ENCODE measurements around the gene WFS1.

Gene WFS1

DNA sequence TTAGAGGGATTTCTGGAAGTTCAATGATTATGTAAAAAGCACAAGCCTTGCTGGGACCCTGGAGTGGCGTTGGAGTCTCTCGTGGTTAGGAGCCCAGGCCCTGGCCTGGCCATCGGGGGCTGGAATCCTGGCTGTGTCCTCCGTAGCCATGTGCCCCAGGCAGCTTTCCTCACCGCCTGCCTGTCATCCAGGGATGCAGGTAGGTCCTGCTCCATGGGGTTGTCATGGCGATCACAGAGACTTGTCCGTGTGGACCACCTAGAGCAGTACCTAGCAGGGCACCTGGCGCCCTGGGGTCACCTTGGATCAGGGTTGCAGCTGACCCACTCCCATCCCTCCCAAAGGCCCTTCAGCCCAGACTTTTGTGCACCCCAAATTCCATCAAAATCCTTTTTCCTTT lies 30.2 kb upstream of the WFS1 start:
- H3K4me1 Mint-ChIP-seq: no peaks in the 10 kb centered on the region
- H3K27me3 Mint-ChIP-seq (ENCODE audit: low read depth, poor library complexity): peaks cover 19% of the 10 kb centered on the region
- H3K36me3 Mint-ChIP-seq (ENCODE audit: low read depth): no peaks in the 10 kb centered on the region
- peaks cover 4% of the 10 kb centered on the region for H3K9me3 Mint-ChIP-seq
- TF ChIP-seq, protein P1, sequence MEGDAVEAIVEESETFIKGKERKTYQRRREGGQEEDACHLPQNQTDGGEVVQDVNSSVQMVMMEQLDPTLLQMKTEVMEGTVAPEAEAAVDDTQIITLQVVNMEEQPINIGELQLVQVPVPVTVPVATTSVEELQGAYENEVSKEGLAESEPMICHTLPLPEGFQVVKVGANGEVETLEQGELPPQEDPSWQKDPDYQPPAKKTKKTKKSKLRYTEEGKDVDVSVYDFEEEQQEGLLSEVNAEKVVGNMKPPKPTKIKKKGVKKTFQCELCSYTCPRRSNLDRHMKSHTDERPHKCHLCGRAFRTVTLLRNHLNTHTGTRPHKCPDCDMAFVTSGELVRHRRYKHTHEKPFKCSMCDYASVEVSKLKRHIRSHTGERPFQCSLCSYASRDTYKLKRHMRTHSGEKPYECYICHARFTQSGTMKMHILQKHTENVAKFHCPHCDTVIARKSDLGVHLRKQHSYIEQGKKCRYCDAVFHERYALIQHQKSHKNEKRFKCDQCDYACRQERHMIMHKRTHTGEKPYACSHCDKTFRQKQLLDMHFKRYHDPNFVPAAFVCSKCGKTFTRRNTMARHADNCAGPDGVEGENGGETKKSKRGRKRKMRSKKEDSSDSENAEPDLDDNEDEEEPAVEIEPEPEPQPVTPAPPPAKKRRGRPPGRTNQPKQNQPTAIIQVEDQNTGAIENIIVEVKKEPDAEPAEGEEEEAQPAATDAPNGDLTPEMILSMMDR (IDR thresholded peaks at IDR 0.05): no peak
- no peak overlapping the region for H3K27ac Mint-ChIP-seq
- DNase-seq: no peak
- no peak overlapping the region for H3K4me3 Mint-ChIP-seq

DNA sequence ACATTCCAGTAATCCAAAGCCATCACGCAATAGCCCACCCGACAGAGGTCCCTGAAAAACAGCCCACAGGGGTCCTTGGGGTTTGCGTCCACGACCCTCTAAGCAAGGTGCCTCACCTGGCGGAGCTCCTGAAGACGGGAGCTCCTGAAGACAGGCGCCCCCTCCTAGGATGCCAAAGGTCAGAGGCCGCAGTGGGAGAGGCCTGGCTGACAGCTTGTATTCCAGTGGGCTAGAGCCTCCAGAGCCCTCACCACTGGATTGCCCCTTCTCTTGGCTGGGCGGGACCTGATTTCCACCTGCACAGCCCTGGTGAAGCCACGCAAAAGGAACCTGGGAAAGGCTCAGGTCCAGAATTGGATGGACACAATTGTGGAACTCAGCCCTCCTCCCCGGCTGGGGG lies 29.7 kb upstream of the WFS1 start:
- peaks cover 9% of the 10 kb centered on the region for H3K9me3 Mint-ChIP-seq
- H3K4me3 Mint-ChIP-seq: no peak overlapping the region
- no peaks in the 10 kb centered on the region for H3K4me1 Mint-ChIP-seq
- DNase-seq: no peak
- TF ChIP-seq, protein P1 (IDR thresholded peaks at IDR 0.05): no peak
- peaks cover 24% of the 10 kb centered on the region for H3K27me3 Mint-ChIP-seq (ENCODE audit: low read depth, poor library complexity)
- H3K27ac Mint-ChIP-seq: no peak overlapping the region
- no peaks in the 10 kb centered on the region for H3K36me3 Mint-ChIP-seq (ENCODE audit: low read depth)

DNA sequence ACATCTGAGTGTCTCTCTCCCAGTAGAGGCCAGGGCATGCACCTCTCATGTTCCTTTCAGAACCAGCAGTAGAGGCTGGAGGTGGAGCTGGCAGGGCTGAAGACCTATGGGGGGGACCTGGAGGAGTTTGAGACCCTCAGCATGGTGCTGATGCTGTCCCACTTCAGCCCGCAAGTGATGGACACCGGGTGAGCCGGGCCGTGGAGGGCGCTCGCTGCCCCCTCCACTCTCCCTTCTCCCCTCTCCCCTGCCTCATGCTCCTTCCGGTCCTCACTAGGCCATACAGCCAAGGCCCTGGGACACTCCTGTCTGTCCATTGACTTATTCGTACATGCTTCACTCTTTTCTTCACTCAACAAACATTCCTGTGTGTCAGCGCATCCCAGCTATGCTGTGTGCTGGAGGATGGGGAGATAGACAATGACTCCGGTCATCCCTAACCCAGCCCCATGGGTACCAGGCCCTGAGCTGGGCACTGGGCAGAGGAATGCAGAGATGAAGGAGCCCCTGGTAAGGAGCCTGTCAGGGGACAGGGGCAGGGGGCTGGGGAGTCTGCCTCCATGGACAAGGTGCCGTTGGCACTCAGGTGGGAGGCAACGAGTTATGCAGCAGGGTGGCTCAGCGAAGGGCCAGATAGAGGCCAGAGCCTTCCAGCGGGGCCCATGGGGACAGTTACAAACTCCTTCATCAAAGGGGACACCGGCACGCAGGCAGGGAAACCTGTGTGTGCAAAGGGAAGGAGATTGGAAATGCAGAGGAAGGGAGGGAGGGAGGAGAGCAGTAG lies 28.4 kb upstream of the WFS1 start:
- H3K9me3 Mint-ChIP-seq: peaks cover 11% of the 10 kb centered on the region
- TF ChIP-seq, protein P1 (IDR thresholded peaks at IDR 0.05): no peak
- H3K4me1 Mint-ChIP-seq: no peaks in the 10 kb centered on the region
- peaks cover 28% of the 10 kb centered on the region for H3K27me3 Mint-ChIP-seq (ENCODE audit: low read depth, poor library complexity)
- no peak for DNase-seq
- H3K36me3 Mint-ChIP-seq (ENCODE audit: low read depth): no peaks in the 10 kb centered on the region
- no peak overlapping the region for H3K27ac Mint-ChIP-seq
- no peak overlapping the region for H3K4me3 Mint-ChIP-seq

DNA sequence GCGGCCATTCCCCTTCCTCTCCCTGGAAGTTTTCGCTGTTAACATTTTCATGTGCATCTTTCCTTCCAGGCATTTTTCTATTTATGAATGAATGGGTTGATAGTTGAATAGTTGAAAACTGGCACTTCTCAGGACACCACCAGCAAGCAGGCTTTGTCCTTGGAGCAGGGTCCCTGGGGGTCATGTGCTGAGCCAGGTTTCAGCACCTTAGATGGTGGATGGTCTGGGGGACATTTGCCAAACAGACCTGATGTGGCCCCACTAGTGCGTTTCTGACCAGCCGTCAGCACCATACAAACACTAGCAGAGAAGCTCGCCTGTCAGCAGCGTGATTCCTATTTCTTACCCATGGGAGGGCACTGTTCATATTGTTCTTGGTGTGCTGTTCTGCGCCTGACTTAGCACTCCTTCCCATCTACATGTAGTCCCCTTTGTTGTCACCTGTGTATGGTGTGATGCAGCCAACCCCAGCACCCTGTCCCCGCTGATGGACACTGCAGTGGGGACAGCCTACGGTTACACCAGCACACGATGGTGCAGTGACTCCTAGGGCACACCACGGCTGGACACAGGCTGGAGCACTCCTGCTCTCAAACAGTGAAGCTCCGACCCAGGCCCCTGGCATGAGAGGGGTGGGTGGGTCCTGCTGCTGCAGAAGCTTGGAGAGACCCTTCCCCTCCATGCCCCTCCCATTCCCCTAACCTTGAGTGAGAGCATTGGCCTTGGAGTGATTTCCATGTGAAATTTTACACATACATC lies 27.2 kb upstream of the WFS1 start:
- H3K4me3 Mint-ChIP-seq: no peak overlapping the region
- TF ChIP-seq, protein P1 (IDR thresholded peaks at IDR 0.05): no peak
- H3K27ac Mint-ChIP-seq: no peak overlapping the region
- H3K27me3 Mint-ChIP-seq (ENCODE audit: low read depth, poor library complexity): peaks cover 32% of the 10 kb centered on the region
- no peak for DNase-seq
- no peaks in the 10 kb centered on the region for H3K4me1 Mint-ChIP-seq
- H3K36me3 Mint-ChIP-seq (ENCODE audit: low read depth): no peaks in the 10 kb centered on the region
- H3K9me3 Mint-ChIP-seq: peaks cover 19% of the 10 kb centered on the region

DNA sequence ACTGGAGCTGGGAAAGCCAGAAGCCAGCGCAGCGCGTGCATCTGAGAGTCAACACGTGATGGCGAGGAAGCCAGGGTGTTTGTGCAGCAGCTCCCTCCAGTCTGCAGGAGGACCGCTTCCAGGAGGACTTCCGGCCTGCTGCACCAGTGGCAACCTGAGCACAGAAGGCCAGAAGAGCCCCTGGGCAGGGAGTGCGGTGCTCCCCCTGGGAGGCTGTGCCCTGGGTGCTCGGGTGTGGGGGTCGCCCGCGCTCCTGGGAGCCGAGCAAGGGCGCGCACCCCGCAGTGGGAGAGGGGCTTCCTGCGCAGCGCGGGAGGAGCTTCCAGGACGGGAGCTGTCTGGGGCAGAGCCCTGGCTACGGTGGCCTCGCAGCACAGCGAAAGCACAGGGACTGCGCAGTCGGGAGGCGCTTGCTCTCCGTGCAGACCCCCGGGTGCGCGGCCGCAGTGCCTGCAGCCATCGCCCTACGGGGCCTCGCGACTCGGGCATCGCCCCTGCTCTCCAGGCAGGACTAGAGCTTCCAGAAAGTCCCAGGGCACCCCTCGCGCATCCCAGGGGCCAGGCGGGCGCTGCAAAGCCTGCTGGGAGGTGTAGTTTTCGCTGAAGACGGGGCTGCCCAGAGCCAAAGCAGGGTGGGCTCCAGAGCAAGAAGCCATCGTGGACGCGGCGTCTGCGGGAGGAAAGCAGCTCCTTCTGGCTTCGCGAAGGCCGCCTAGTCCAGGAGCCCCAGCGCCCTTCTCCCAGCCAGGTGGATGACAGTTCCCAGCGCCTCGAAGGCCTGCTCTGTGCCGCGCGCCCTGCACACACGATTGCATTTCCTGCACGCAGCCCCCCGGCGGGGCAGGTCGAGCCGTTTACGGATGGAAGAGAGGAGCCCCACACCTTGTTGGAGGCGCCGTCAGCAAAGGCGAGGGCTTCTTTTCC lies 24.1 kb upstream of the WFS1 start:
- DNase-seq: no peak
- Mint-ChIP-seq H3K27me3 (ENCODE audit: low read depth, poor library complexity) (peaks cover 43% of the 10 kb centered on the region), H3K4me3 (peak overlapping the region; percentile 11), H3K36me3 (ENCODE audit: low read depth) (no peaks in the 10 kb centered on the region), H3K9me3 (peaks cover 19% of the 10 kb centered on the region), H3K4me1 (no peaks in the 10 kb centered on the region), H3K27ac (no peak overlapping the region)
- TF ChIP-seq, protein P1 (IDR thresholded peaks at IDR 0.05): no peak
